ENCODE results near the gene TSPOAP1.

GRCh38 chr17:58309918-58310259 lies 18.7 kb downstream of the TSPOAP1 start:
- TF ChIP-seq CTCF (IDR thresholded peaks at IDR 0.05; ENCODE audit: low read depth, low read length, poor library complexity, severe bottlenecking) (no peak), EZH2phosphoT487 (IDR thresholded peaks at IDR 0.05; ENCODE audit: borderline replicate concordance, low read length) (no peak)
